ENCODE data around the gene RELCH.

GRCh38 chr18:62186499-62186773 is 619 bp upstream of the RELCH start:
- no peak for TF ChIP-seq ATF7 (IDR thresholded peaks at IDR 0.05; ENCODE audit: low read depth)
- TF ChIP-seq CEBPB (IDR thresholded peaks at IDR 0.05; ENCODE audit: borderline replicate concordance in 1 of 2, low read depth in 2 of 2, low read length in 2 of 2), result no peak
